Measurements from ENCODE around the gene SNRPN. TPM values are rescaled to one million over a fixed set of nuclear protein-coding genes. Genes with fewer than 3 reads are reported as not detected.

The SNRPN gene
- total and polyA plus RNA-seq, 8 donors, result 40.6 to 174 (median 48.1) TPM

GRCh38 chr15:24943361-24943760 is 11.4 kb upstream of the SNRPN start:
- intact Hi-C loops (cut with DNase I), result no loop called here
- DNase-seq (no peak), ATAC-seq (no peak), FAIRE-seq (no peak)
- no peaks in the 10 kb centered on the region for H3K4me1 ChIP-seq
- H3K27me3 ChIP-seq, result no peaks in the 10 kb centered on the region
- no peak for TF ChIP-seq CTCF (IDR thresholded peaks at IDR 0.05)
- no peak overlapping the region for H3K4me3 ChIP-seq
- no peaks in the 10 kb centered on the region for H3K36me3 ChIP-seq
- 45 to 67% methylated on average over 1 of the region's 1 CpG for WGBS, 2 donors
- H3K27ac ChIP-seq, result no peak overlapping the region
- H3K9me3 ChIP-seq, result no peaks in the 10 kb centered on the region

DNA sequence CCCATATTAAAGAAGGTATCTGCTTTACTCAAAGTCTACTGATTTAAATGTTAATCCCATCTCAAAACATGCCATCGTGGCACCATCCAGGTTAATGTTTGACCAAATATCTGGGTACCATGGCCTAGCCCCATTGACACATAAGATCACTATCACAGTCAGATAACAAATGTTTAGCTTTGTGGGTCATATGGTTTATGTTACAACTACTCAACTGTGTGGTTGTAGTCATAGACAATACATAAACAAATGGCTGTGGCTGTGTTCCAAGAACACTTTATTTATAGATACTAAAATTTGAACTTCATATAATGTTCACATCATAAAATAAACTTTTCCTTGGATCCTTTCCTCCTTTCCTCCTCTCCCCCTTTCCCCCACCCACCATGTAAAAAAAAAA is 9.8 kb upstream of the SNRPN start:
- Histone ChIP-seq H3K9me3 (no peaks in the 10 kb centered on the region), H3K36me3 (no peaks in the 10 kb centered on the region), H3K27me3 (no peaks in the 10 kb centered on the region), H3K4me3 (no peak overlapping the region), H3K27ac (no peak overlapping the region), H3K4me1 (no peaks in the 10 kb centered on the region)
- intact Hi-C loops (cut with DNase I), result no loop called here
- WGBS, 2 donors, result 3 to 19% methylated on average over 1 of the region's 1 CpG
- DNase-seq (no peak), ATAC-seq (no peak), FAIRE-seq (no peak)
- no peak for TF ChIP-seq CTCF (IDR thresholded peaks at IDR 0.05)

GRCh38 chr15:24945711-24946110 is 9.1 kb upstream of the SNRPN start:
- intact Hi-C loops (cut with DNase I), result no loop called here
- Histone ChIP-seq H3K9me3 (no peaks in the 10 kb centered on the region), H3K36me3 (no peaks in the 10 kb centered on the region), H3K4me3 (no peak overlapping the region), H3K27me3 (no peaks in the 10 kb centered on the region), H3K4me1 (no peaks in the 10 kb centered on the region), H3K27ac (no peak overlapping the region)
- no peak for DNase-seq
- WGBS, 2 donors, result 83 to 88% methylated on average over 1 of the region's 1 CpG
- FAIRE-seq, result no peak
- ATAC-seq, result no peak
- TF ChIP-seq CTCF (IDR thresholded peaks at IDR 0.05), result no peak

GRCh38 chr15:24948495-24948894 is 6.3 kb upstream of the SNRPN start:
- Histone ChIP-seq H3K9me3 (no peaks in the 10 kb centered on the region), H3K27me3 (no peaks in the 10 kb centered on the region), H3K4me3 (no peak overlapping the region), H3K4me1 (no peaks in the 10 kb centered on the region), H3K36me3 (no peaks in the 10 kb centered on the region), H3K27ac (no peak overlapping the region)
- no peak for DNase-seq
- intact Hi-C loops (cut with DNase I), result no loop called here
- no peak for ATAC-seq
- WGBS, 2 donors, result 54 to 62% methylated on average over 3 of the region's 3 CpGs
- TF ChIP-seq CTCF (IDR thresholded peaks at IDR 0.05), result no peak
- no peak for FAIRE-seq

DNA sequence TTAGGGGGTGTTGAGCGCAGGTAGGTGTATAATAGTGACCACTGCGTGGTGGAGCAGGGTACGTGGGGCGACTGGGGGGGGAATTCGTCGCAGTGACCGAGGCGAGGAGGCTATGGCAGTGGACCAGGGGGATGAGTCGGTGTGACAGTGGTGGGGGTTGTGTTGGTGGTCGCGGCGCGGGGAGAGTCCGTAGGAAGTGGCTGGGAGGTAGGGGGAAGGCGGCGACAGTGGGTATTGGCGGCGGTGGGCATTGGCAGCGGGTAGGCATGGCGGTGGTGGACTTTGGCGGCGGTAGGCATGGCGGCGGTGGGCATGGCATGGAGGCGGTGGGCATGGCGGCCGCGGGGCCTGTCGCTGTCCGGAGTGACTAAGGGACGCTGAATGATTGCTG is 739 bp downstream of the SNRPN start:
- H3K27me3 ChIP-seq, result no peaks in the 10 kb centered on the region
- DNase-seq, result peak; percentile 12 to 61 (median 28)
- FAIRE-seq, result no peak
- H3K9me3 ChIP-seq, result no peaks in the 10 kb centered on the region
- H3K4me1 ChIP-seq, result no peaks in the 10 kb centered on the region
- H3K36me3 ChIP-seq, result no peaks in the 10 kb centered on the region
- peak; percentile 27 to 49 (median 34) for ATAC-seq
- H3K27ac ChIP-seq, result peak overlapping the region; percentile 74 to 90 (median 84)
- no peak for TF ChIP-seq CTCF (IDR thresholded peaks at IDR 0.05)
- H3K4me3 ChIP-seq, result peak overlapping the region; percentile 35 to 56 (median 48)
- intact Hi-C loops (cut with DNase I), result no loop called here
- 44 to 47% methylated on average over 30 to 31 of the region's 31 CpGs for WGBS, 2 donors

All from pancreas (tissue), 10 donors.